Left lung (tissue), 10 donors: ENCODE results near the gene BAK1. TPM values are rescaled to one million over a fixed set of nuclear protein-coding genes. Genes with fewer than 3 reads are reported as not detected.

Experiments used
- ATAC-seq: fragments of 200-7000 bp; cut with Tn5 transposase; one replicate; pipeline ENCODE4 v1.9.1; 2020; ENCODE audit warnings: moderate library complexity
- DNase-seq, 4 donors: peaks; one replicate each; pipeline ENCODE4 v3.0.0-alpha.2; 2013 to 2020
- H3K27ac ChIP-seq, 2 donors: fragments of 200-600 bp; sonication (generic) in 1 of 2; one replicate each; pipeline versions ENCODE4 v1.5.0 to v1.8.0; 2020 to 2021
- H3K27me3 ChIP-seq, 2 donors: fragments of 200-600 bp; sonication (generic) in 1 of 2; one replicate each; pipeline versions ENCODE4 v1.5.0 to v1.8.0; 2020 to 2021
- H3K36me3 ChIP-seq, 2 donors: fragments of 200-600 bp; sonication (generic) in 1 of 2; one replicate each; pipeline versions ENCODE4 v1.5.0 to v1.8.0; 2020 to 2021
- H3K4me1 ChIP-seq, 2 donors: fragments of 200-600 bp; one replicate each; pipeline ENCODE4 v1.8.0; 2021
- H3K4me3 ChIP-seq, 2 donors: fragments of 200-600 bp; sonication (generic) in 1 of 2; one replicate each; pipeline versions ENCODE4 v1.5.0 to v1.8.0; 2020 to 2021; ENCODE audit warnings: mild to moderate bottlenecking in 1 of 2
- H3K9me3 ChIP-seq, 2 donors: fragments of 200-600 bp; sonication (generic) in 1 of 2; one replicate each; pipeline versions ENCODE4 v1.5.0 to v1.8.0; 2020 to 2021
- CTCF ChIP-seq, 2 donors: fragments of 200-600 bp; sonication (generic) in 1 of 2; IDR thresholded peaks; one replicate each; pipeline versions ENCODE4 v1.5.0 to v1.8.0; 2021; ENCODE audit warnings: antibody characterized with exemption in 2 of 2
- intact Hi-C, 2 donors: fragments of 100-400 bp; cut with DNase I; formaldehyde crosslinking; loops; one replicate each; pipeline versions ENCODE4 v1.11.2 to v1.14.2; 2022
- polyA plus RNA-seq, 6 donors: library from polyadenylated mRNA; unstranded; fragments of 120-200 nt; gene quantifications; one replicate each; pipeline ENCODE4 v1.2.1, GENCODE V29; 2013; ENCODE audit not compliant: insufficient read length in 6 of 6
- total RNA-seq, 2 donors: library from RNA; stranded (reverse); fragmentation: NEBNext Ultra II Directional; extraction: Animal tissue kit (Norgen Biotek cat#: 25700); gene quantifications; one replicate each; pipeline ENCODE4 v1.2.1, GENCODE V29; 2021
- donor health status: DM: no; HTN: yes; CAD: no.
- donor health status: DM: no; HTN: no; CAD: no.

Gene BAK1
- total and polyA plus RNA-seq, 8 donors = 13.1 to 27.0 (median 18.9) TPM

GRCh38 chr6:33589731-33590530, 9.9 kb upstream of the BAK1 start:
- intact Hi-C loops = no loop called here
- Histone ChIP-seq H3K9me3 (no peaks in the 10 kb centered on the region), H3K27me3 (peaks cover 0 to 19% of the 10 kb centered on the region in 2 donors), H3K36me3 (no peaks in the 10 kb centered on the region), H3K4me3 (no peak overlapping the region), H3K27ac (peak overlapping the region; percentile 79 to 83), H3K4me1 (peaks cover 27 to 41% of the 10 kb centered on the region in 2 donors)
- peak; percentile 70 to 76 for TF ChIP-seq CTCF (IDR thresholded peaks at IDR 0.05)
- DNase-seq = peak in 3 of 4 donors; percentile 68 to 87 (median 83)
- ATAC-seq = peak; percentile 82

- peak overlapping the region; percentile 79 to 83 for H3K27ac ChIP-seq
- no peak for DNase-seq
- no peak for TF ChIP-seq CTCF (IDR thresholded peaks at IDR 0.05)
Observed at GRCh38 chr6:33589392-33589730, 9.3 kb upstream of the BAK1 start.

GRCh38 chr6:33588894-33589293, 8.8 kb upstream of the BAK1 start:
- DNase-seq (no peak), ATAC-seq (no peak)
- intact Hi-C loops = no loop called here
- Histone ChIP-seq H3K36me3 (no peaks in the 10 kb centered on the region), H3K27ac (peak overlapping the region in 1 of 2 donors; percentile 79), H3K27me3 (peaks cover 0 to 17% of the 10 kb centered on the region in 2 donors), H3K9me3 (no peaks in the 10 kb centered on the region), H3K4me1 (peaks cover 27 to 41% of the 10 kb centered on the region in 2 donors), H3K4me3 (no peak overlapping the region)
- TF ChIP-seq CTCF (IDR thresholded peaks at IDR 0.05) = no peak

More at GRCh38 chr6:33589392-33589730, 9.3 kb upstream of the BAK1 start:
- Histone ChIP-seq H3K4me1 (peaks cover 27 to 41% of the 10 kb centered on the region in 2 donors), H3K36me3 (no peaks in the 10 kb centered on the region), H3K27me3 (peaks cover 0 to 19% of the 10 kb centered on the region in 2 donors), H3K9me3 (no peaks in the 10 kb centered on the region), H3K4me3 (no peak overlapping the region)
- intact Hi-C loops = no loop called here
- ATAC-seq = no peak

- no peak for ATAC-seq
- TF ChIP-seq CTCF (IDR thresholded peaks at IDR 0.05) = no peak
- Histone ChIP-seq H3K4me3 (no peak overlapping the region), H3K27ac (no peak overlapping the region), H3K4me1 (peaks cover 27 to 31% of the 10 kb centered on the region in 2 donors), H3K9me3 (no peaks in the 10 kb centered on the region), H3K36me3 (no peaks in the 10 kb centered on the region), H3K27me3 (peaks cover 0 to 4% of the 10 kb centered on the region in 2 donors)
- intact Hi-C loops = no loop called here
- DNase-seq = no peak
Observed at GRCh38 chr6:33587529-33587928, 7.5 kb upstream of the BAK1 start.

- intact Hi-C loops = no loop called here
- TF ChIP-seq CTCF (IDR thresholded peaks at IDR 0.05) = no peak
- Histone ChIP-seq H3K4me3 (no peak overlapping the region), H3K36me3 (no peaks in the 10 kb centered on the region), H3K9me3 (no peaks in the 10 kb centered on the region), H3K4me1 (peaks cover 24 to 25% of the 10 kb centered on the region in 2 donors), H3K27me3 (no peaks in the 10 kb centered on the region), H3K27ac (no peak overlapping the region)
- ATAC-seq (no peak), DNase-seq (no peak)
Observed at GRCh38 chr6:33586108-33586640, 6.1 kb upstream of the BAK1 start.
